IPS-NIHi11 (cell line): ENCODE measurements around the gene TUBGCP3.

Experiments
- DNase-seq: peaks from one replicate; pipeline ENCODE4 v3.0.0; 2012; ENCODE audit warnings: mixed read lengths, low spot score

Gene TUBGCP3

GRCh38 chr13:112479389-112479788, 108.6 kb downstream of the TUBGCP3 start:
- no peak for DNase-seq

- no peak for DNase-seq
These were observed 110.8 kb downstream of the TUBGCP3 start for GRCh38 chr13:112477070-112477619.

- no peak for DNase-seq
These were observed 112.1 kb downstream of the TUBGCP3 start for GRCh38 chr13:112475889-112476288.

GRCh38 chr13:112474869-112475268, 113.1 kb downstream of the TUBGCP3 start:
- no peak for DNase-seq

GRCh38 chr13:112473818-112474217, 114.1 kb downstream of the TUBGCP3 start:
- no peak for DNase-seq

- no peak for DNase-seq
These were observed 118.7 kb downstream of the TUBGCP3 start for GRCh38 chr13:112469071-112469745.

- DNase-seq = no peak
These were observed 119.9 kb downstream of the TUBGCP3 start for GRCh38 chr13:112468069-112468468.

- DNase-seq = no peak
These were observed 120.7 kb downstream of the TUBGCP3 start for GRCh38 chr13:112467236-112467635.

GRCh38 chr13:112466132-112467058, 121.6 kb downstream of the TUBGCP3 start:
- no peak for DNase-seq

- no peak for DNase-seq
These were observed 122.5 kb downstream of the TUBGCP3 start for GRCh38 chr13:112465251-112466131.

GRCh38 chr13:112464720-112465119, 123.2 kb downstream of the TUBGCP3 start:
- DNase-seq = no peak

- DNase-seq = no peak
These were observed 125.5 kb downstream of the TUBGCP3 start for GRCh38 chr13:112462408-112462807.

GRCh38 chr13:112457485-112457884, 130.5 kb downstream of the TUBGCP3 start:
- no peak for DNase-seq

- DNase-seq = no peak
These were observed 130.9 kb downstream of the TUBGCP3 start for GRCh38 chr13:112457081-112457480.

GRCh38 chr13:112456138-112457056, 131.6 kb downstream of the TUBGCP3 start:
- DNase-seq = no peak

- no peak for DNase-seq
These were observed 132.4 kb downstream of the TUBGCP3 start for GRCh38 chr13:112455476-112456059.

- no peak for DNase-seq
These were observed 133.2 kb downstream of the TUBGCP3 start for GRCh38 chr13:112454648-112455334.

GRCh38 chr13:112453874-112454647, 133.9 kb downstream of the TUBGCP3 start:
- DNase-seq = no peak
